AG04450 (cell line): ENCODE results near the gene CLCN1. TPM values are rescaled to one million over a fixed set of nuclear protein-coding genes. Genes with fewer than 3 reads are reported as not detected.

Experiments used
- CTCF ChIA-PET: fragments of 300-600, 350-600 bp; formaldehyde crosslinking; extraction: SDS; loops from one replicate; lab custom pipeline; 2022; ENCODE audit warnings: antibody characterized with exemption, inconsistent platforms; lab: Charles Lee
- POLR2A ChIA-PET: fragments of 350-600 bp; formaldehyde crosslinking; extraction: SDS; loops from one replicate; lab custom pipeline; 2021; ENCODE audit warnings: antibody characterized with exemption, inconsistent platforms; lab: Yijun Ruan, JAX
- DNase-seq: peaks from one replicate; pipeline ENCODE4 v3.0.0-alpha.2; 2011; ENCODE audit warnings: low read depth, low spot score
- H3K27ac ChIP-seq: one replicate; pipeline ENCODE4 v1.5.1; 2012; ENCODE audit warnings: low read depth, low read length, control low read depth
- H3K27me3 ChIP-seq: one replicate; pipeline ENCODE4 v1.6.0; 2012; ENCODE audit warnings: low read length; ENCODE audit not compliant: control insufficient read depth, insufficient read depth
- H3K4me3 ChIP-seq: 2 replicates; pipeline ENCODE4 v1.5.1; 2011; ENCODE audit warnings: mild to moderate bottlenecking, low read depth, low read length, control low read depth
- H3K9me3 ChIP-seq: 2 replicates; pipeline ENCODE4 v1.5.1; 2012; ENCODE audit warnings: low read length; ENCODE audit not compliant: control insufficient read depth, insufficient read depth
- polyA plus RNA-seq: library from polyadenylated mRNA; depleted of rRNA; stranded (reverse); fragments of >200 nt; gene quantifications from 2 replicates; pipeline ENCODE4 v1.2.3, GENCODE V29; 2011
- TF ChIP-seq, protein P1 (sequence below): IDR thresholded peaks from 2 replicates; pipeline ENCODE4 v1.5.1; 2011; ENCODE audit warnings: low read depth, low read length, control low read depth, inconsistent platforms

The CLCN1 gene
- polyA plus RNA-seq, 1 experiment = not detected

DNA sequence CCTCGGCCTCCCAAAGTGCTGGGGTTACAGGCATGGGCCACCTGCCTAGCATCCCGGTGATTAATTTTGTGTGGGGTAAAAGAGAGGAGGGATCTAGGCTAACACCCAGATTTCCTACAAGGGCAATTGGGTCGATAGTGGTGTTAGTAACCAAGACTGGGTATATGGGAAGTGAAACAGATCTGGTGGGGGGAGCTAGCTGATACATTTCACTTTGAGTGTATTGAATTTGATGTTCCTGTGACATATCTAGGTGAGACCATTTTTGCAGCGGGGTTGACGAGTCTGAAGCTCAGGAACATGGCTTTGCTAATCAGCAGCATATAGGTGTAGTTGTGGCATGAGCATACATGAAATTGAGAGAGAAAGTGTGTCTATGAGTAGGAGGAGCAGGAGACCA is 12.0 kb downstream of the CLCN1 start:
- Histone ChIP-seq H3K27me3 (no peaks in the 10 kb centered on the region), H3K4me3 (no peak overlapping the region), H3K27ac (no peak overlapping the region), H3K9me3 (no peaks in the 10 kb centered on the region)
- no peak for DNase-seq
- POLR2A ChIA-PET = no interaction called here
- TF ChIP-seq, protein P1, sequence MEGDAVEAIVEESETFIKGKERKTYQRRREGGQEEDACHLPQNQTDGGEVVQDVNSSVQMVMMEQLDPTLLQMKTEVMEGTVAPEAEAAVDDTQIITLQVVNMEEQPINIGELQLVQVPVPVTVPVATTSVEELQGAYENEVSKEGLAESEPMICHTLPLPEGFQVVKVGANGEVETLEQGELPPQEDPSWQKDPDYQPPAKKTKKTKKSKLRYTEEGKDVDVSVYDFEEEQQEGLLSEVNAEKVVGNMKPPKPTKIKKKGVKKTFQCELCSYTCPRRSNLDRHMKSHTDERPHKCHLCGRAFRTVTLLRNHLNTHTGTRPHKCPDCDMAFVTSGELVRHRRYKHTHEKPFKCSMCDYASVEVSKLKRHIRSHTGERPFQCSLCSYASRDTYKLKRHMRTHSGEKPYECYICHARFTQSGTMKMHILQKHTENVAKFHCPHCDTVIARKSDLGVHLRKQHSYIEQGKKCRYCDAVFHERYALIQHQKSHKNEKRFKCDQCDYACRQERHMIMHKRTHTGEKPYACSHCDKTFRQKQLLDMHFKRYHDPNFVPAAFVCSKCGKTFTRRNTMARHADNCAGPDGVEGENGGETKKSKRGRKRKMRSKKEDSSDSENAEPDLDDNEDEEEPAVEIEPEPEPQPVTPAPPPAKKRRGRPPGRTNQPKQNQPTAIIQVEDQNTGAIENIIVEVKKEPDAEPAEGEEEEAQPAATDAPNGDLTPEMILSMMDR = no peak
- CTCF ChIA-PET = interaction anchor here (1.2 kb wide), 1 partner anchor 17 kb away, joined by 4 read pairs; no protein-coding TSS in a partner anchor

DNA sequence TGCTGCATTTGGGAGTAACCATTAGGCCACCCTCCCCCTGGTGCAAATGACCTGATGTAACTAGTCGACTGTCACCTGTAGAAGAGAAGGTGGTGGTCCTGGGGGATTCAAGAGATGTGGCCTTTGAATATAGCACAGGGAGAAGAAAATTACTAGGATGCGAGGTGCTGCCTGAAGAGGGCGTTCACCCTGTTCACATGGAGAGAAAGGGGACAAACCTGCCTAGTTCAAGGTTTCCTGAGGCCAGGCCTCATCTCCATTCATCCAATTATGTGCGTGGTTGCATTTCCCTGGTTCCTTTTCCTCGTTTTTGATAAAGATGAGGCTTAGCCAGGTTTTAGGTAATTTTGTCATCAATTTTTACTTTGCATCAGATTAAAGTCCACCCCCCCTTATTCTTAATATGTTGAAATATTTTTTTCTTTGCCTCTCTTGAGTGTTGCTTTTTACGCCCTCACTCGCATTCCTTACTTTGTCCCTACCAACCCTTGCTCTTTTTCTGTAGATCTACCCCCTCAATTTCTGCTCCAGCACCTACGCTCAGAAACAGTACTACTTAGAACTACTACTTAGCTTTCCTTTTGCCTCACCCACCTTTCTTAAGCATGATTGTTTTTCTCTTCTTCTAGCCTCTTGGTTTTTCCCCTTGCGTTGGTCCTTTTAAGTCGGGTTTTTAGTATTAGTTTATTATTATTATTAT is 13.7 kb downstream of the CLCN1 start:
- no peaks in the 10 kb centered on the region for H3K9me3 ChIP-seq
- POLR2A ChIA-PET = no interaction called here
- DNase-seq = no peak
- H3K27ac ChIP-seq = no peak overlapping the region
- no peak overlapping the region for H3K4me3 ChIP-seq
- CTCF ChIA-PET = interaction anchor here (1.0 kb wide), 1 partner anchor 30 kb away, joined by 4 read pairs; no protein-coding TSS in a partner anchor
- no peaks in the 10 kb centered on the region for H3K27me3 ChIP-seq
- TF ChIP-seq, protein P1 = no peak

DNA sequence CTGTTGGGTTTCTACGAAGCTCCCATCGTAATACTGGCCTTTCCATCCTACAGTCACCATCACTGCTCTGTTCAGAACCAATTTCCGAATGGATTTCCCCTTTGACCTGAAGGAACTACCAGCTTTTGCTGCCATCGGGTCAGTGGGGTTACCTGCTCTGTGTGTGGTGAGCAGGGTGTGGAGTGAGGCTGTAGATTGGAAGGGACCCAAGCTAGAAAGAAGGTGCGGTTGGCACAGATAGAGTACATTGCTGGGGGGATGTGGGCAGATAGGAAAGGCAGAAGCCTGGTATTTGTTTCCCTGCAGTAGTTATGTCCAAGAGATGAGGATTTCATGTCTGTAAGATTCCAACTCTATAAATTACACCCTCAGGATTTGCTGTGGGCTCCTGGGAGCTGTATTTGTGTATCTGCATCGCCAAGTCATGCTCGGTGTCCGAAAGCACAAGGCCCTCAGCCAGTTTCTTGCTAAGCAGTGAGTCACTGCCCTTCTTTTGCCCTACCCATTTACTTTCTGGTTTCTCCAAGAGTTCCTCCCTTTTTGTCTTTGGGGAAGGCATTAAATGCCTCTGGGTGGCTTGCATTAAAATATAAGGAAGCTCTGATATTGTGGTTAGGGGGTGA is 15.4 kb downstream of the CLCN1 start:
- Histone ChIP-seq H3K4me3 (no peak overlapping the region), H3K27ac (peak overlapping the region; percentile 66), H3K9me3 (no peaks in the 10 kb centered on the region), H3K27me3 (no peaks in the 10 kb centered on the region)
- ChIA-PET CTCF (interaction anchor here (0.6 to 2.6 kb wide), 2 partner anchors 14 to 91 kb away, joined by 3 to 13 read pairs; no protein-coding TSS in a partner anchor), POLR2A (interaction anchor here (0.6 to 0.8 kb wide), 4 partner anchors 19 to 49 kb away, joined by 3 to 4 read pairs (median 3); no protein-coding TSS in a partner anchor)
- DNase-seq = peak; percentile 77
- TF ChIP-seq, protein P1 = no peak

DNA sequence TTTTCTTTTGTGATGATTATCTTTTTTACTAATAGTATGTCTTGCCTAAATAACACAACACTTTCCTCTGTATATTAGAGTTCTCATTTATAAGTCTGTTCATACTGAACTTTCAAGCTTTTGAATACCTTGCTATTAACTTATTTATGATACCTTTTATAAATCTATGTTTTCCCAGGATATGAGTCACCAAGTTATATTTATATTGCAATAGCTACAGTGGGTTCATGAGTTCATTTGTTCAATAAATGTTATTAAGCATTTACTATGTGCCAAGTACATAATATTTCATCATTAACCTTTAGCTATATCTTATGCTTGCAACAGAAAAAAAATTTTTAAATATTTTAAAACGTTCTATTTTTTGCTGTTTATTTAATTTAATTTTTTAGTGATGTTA is 18.3 kb downstream of the CLCN1 start:
- Histone ChIP-seq H3K4me3 (no peak overlapping the region), H3K9me3 (no peaks in the 10 kb centered on the region), H3K27ac (no peak overlapping the region), H3K27me3 (peaks cover 6% of the 10 kb centered on the region)
- ChIA-PET CTCF (interaction anchor here (0.6 to 2.3 kb wide), 5 partner anchors 12 to 119 kb away, joined by 3 to 13 read pairs (median 6); no protein-coding TSS in a partner anchor), POLR2A (interaction anchor here (1.0 kb wide), 1 partner anchor 58 kb away, joined by 3 read pairs; no protein-coding TSS in a partner anchor)
- DNase-seq = no peak
- TF ChIP-seq, protein P1 = no peak

DNA sequence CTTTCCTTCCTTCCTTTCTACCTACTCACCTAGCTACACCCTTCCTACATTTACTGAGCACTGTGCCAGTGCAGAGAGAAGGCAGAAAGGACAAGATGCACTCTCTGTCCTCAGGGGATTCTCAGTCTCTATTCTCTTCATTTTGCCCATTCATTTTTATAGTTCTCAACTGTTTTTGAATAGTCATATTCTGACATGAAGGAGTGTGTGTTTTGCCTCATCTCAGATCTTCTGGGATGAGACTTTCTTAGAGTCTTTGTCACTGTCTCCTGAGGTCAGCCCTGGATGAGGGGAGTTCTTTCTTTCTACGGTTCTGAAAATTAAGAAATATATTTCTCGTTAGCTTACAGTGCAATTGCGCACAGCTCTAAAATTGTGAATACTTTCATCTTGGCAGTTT is 21.3 kb downstream of the CLCN1 start:
- Histone ChIP-seq H3K4me3 (no peak overlapping the region), H3K27me3 (peaks cover 14% of the 10 kb centered on the region), H3K9me3 (no peaks in the 10 kb centered on the region), H3K27ac (no peak overlapping the region)
- TF ChIP-seq, protein P1 = no peak
- ChIA-PET CTCF (interaction anchor here (0.8 to 1.4 kb wide), 2 partner anchors 8 to 96 kb away, joined by 4 to 6 read pairs; no protein-coding TSS in a partner anchor), POLR2A (interaction anchor here (0.5 kb wide), 1 partner anchor 55 kb away, joined by 3 read pairs; no protein-coding TSS in a partner anchor)
- no peak for DNase-seq
